ENCODE measurements around the gene PPIL3.

Gene PPIL3

DNA sequence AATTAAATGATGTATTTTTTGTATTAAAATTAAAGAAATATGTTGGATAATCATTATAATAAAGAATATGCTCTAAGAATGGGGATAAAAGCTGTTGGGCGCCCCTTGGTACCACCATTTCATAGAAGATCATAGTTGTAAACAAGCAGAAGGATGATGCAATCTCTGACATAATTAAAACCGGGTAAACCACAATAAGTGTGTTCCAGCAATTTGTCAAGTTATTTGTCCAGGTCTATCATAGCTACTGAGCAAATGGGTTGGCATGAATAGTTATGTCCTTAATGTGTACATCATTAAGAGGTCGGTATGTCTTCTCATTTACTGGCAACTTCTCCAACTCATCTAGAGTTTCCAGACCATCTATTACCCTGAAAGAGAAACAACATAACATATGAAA lies 17.7 kb downstream of the PPIL3 start:
- TF ChIP-seq, protein P1, sequence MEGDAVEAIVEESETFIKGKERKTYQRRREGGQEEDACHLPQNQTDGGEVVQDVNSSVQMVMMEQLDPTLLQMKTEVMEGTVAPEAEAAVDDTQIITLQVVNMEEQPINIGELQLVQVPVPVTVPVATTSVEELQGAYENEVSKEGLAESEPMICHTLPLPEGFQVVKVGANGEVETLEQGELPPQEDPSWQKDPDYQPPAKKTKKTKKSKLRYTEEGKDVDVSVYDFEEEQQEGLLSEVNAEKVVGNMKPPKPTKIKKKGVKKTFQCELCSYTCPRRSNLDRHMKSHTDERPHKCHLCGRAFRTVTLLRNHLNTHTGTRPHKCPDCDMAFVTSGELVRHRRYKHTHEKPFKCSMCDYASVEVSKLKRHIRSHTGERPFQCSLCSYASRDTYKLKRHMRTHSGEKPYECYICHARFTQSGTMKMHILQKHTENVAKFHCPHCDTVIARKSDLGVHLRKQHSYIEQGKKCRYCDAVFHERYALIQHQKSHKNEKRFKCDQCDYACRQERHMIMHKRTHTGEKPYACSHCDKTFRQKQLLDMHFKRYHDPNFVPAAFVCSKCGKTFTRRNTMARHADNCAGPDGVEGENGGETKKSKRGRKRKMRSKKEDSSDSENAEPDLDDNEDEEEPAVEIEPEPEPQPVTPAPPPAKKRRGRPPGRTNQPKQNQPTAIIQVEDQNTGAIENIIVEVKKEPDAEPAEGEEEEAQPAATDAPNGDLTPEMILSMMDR (IDR thresholded peaks at IDR 0.05; ENCODE audit: control insufficient read depth, extremely low read depth, insufficient read depth), result no peak
- H3K4me3 ChIP-seq (ENCODE audit: low read depth, low read length), result no peak overlapping the region
- no peak for DNase-seq (ENCODE audit: low read depth)

DNA sequence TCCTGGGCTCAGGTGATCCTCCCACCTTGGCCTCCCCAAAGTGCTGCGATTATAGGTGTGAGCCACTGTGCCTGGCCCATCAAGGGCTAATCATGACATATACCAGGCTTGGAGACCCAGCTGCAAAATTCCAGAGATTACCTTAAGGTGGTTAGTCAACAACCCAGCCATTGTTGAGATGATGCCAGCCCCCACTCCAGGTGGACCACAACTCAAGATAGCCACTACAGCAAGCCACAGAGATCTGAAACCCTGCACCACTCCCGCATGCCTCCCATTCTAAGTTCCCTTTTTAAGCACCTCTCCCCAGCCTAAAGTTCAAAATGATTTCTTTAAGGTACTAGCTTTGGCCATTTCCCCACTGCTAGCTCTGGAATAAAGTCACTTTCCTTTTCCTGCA lies 19.9 kb downstream of the PPIL3 start:
- DNase-seq (ENCODE audit: low read depth), result no peak
- no peak overlapping the region for H3K4me3 ChIP-seq (ENCODE audit: low read depth, low read length)
- TF ChIP-seq, protein P1 (IDR thresholded peaks at IDR 0.05; ENCODE audit: control insufficient read depth, extremely low read depth, insufficient read depth), result no peak

DNA sequence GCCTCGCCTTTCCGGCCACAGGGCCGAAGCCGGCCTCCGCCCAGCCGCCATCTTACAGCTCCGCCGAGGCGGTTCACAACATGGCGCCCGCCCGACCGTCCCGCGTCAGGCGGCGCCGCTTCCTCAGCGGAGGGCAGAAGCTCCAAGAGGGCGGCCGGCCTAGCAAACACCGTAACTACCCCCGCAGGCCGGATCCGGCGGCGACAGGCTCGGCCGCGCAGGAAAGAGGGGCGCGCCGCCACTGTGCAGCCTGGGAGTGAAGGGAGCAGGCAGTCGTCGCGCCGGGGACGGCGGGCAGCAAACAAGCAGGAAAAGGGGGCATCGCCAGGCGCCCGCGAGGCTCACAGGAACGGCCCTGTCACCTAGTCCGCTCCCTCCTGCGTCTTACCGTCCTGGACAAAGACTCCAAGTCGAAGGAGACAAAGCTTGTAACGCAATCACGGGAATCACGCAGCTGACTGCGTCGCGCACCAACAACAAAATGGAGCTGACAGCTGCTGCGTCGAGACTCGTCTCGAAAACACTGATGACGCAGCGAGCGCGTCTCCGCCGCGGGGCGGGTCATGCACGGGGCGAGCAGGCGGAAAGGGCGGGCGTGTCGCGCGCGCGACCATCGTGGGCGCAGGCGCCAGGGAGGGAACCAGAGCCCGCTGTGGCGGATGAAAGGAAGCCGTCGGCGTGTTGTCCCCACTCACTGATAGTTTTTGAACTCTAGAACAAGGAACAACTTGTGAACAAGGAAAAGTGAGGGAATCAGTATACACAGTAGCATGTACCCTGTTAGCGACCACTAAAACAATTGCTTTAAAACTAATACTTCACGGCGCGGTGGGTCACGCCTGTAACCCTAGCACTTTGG lies 24.5 kb downstream of the PPIL3 start, which contains the start of gene CLK1:
Gene CLK1, minus strand, starts transcription at position 483 of the 859 bp plus-strand sequence. CDS start 2,796 bp downstream, outside the sequence.
- TF ChIP-seq, protein P1 (IDR thresholded peaks at IDR 0.05; ENCODE audit: control insufficient read depth, extremely low read depth, insufficient read depth), result no peak
- peak within 1 kb of the TSS; percentile 82 for H3K4me3 ChIP-seq (ENCODE audit: low read depth, low read length)
- DNase-seq (ENCODE audit: low read depth), result peak; percentile 57

DNA sequence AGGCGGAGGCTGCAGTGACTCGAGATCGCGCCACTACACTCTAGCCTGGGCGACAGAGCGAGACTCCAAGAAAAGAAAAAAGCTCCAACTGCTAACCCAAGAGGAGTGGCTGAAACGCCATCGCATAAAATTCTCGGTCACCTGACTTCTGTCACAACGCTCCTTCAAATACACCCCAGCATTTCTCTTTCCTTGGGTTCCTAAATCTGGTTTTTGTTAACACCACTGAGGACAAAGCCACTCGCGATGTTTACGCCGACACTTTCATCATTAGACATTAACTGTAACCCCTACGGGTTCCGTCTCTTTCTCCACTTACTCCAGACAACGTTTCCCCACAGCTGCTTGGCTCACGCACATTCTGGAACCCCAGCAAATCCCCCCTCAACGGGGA lies 25.1 kb downstream of the PPIL3 start:
- peak overlapping the region; percentile 82 for H3K4me3 ChIP-seq (ENCODE audit: low read depth, low read length)
- TF ChIP-seq, protein P1 (IDR thresholded peaks at IDR 0.05; ENCODE audit: control insufficient read depth, extremely low read depth, insufficient read depth), result no peak
- no peak for DNase-seq (ENCODE audit: low read depth)

DNA sequence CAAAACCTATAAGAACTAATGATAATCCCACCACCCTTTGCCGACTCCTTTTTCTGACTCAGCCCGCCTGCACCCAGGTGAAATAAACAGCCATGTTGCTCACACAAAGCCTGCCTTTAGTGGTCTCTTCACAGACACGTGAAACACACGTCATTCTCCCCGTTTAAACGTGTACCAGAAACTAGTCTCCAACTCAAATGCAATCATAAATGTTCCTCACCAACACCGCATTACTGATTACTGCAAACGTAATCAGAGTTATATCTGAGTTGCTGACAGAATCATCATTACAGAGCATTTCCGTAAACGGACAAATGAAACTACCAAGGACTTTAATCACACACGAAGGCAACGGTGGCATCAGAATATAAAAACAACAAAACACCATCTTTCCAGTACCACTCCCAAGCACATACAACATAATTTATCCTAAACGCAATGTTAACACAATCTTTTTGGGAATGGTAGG lies 26.3 kb downstream of the PPIL3 start:
- DNase-seq (ENCODE audit: low read depth), result no peak
- H3K4me3 ChIP-seq (ENCODE audit: low read depth, low read length), result peak overlapping the region; percentile 82
- TF ChIP-seq, protein P1 (IDR thresholded peaks at IDR 0.05; ENCODE audit: control insufficient read depth, extremely low read depth, insufficient read depth), result no peak

DNA sequence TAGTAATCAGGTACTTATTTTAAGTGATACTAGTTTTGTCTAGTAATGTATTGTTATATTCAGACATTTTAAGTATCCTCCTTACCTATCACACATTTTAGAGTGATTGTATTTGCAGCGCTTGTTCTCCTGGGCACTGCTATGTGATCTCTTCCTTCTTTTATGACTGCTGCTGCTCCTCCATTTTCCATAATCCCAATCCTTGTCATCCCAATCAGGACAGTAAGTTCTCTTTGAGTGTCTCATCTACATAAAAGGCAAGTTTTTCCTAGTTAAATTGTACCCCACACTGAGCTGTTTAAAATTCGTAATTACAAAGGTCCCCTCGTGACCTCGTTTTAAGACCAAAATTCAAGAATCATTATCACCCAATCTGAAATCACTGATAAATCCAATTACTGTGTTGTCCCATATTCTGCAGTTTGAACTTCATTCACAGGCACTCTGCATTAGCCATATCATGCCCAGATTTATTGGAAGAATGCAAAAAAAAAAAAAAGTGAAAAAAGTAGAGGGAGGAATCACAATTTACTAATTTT lies 27.2 kb downstream of the PPIL3 start:
- peak overlapping the region; percentile 82 for H3K4me3 ChIP-seq (ENCODE audit: low read depth, low read length)
- TF ChIP-seq, protein P1 (IDR thresholded peaks at IDR 0.05; ENCODE audit: control insufficient read depth, extremely low read depth, insufficient read depth), result no peak
- no peak for DNase-seq (ENCODE audit: low read depth)

Data from LNCaP clone FGC (cell line).